ENCODE data around the gene BRD1. TPM values are rescaled to one million over a fixed set of nuclear protein-coding genes. Genes with fewer than 3 reads are reported as not detected.
A peak's percentile ranks its signal among the peaks of the same experiment; 100 is the strongest.

BRD1 gene
- total RNA-seq, 1 donor from 2014 or later: 32.4 TPM

DNA sequence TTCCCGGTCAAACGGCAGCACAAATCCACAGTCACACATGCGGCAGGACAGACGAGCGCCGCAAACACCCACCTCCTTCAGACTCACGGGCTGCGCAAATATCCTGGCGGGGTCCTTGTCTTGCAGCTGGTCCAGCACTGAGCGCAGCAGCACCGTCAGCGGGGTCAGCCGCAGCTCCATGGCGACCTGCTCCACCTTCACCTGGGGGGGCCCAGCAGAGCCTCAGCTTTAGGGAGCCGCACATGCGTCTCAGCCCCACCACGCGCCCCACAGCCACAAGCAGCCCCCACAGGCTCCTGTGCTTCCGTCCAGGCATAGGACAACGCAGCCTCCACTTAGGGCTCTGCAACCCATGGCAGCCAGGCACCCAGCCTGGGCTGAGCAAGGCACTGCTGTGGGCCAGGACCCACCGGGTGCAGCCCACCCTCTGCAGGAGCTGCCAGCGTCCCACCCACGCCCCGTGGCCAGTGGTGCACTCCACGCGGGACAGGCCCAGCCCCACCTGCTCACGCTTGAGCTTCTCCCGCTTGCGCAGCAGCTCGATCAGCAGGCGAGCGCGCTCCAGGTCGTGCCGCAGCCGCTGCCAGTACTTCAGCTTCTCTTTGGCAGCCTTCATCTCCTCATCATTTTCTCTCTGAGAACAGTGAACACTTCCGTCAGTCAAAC lies 29.1 kb downstream of the BRD1 start:
- Histone ChIP-seq H2AFZ (ENCODE audit: low read depth, low read length) (no peak overlapping the region), H3K79me2 (ENCODE audit: insufficient read depth, low read length) (peaks cover 90% of the 10 kb centered on the region), H3K4me1 (ENCODE audit: insufficient read depth, low read length) (no peaks in the 10 kb centered on the region), H3K27ac (ENCODE audit: low read depth, low read length) (no peak overlapping the region), H3K4me2 (ENCODE audit: low read length) (no peak overlapping the region), H3K9ac (ENCODE audit: low read length) (no peak overlapping the region), H3K9me3 (ENCODE audit: insufficient read depth, low read depth, low read length) (no peaks in the 10 kb centered on the region), H4K20me1 (ENCODE audit: insufficient read depth, low read length) (peaks cover 93% of the 10 kb centered on the region), H3K4me3 (ENCODE audit: insufficient read depth, low read depth, low read length) (no peak overlapping the region), H3K36me3 (ENCODE audit: insufficient read depth, low read length) (peaks cover 21% of the 10 kb centered on the region), H3K27me3 (ENCODE audit: insufficient read depth, low read length) (no peaks in the 10 kb centered on the region)
- Mint-ChIP-seq H3K4me1 (ENCODE audit: low read depth, unreplicated experiment) (no peaks in the 10 kb centered on the region), H3K9me3 (ENCODE audit: unreplicated experiment) (no peaks in the 10 kb centered on the region), H3K27me3 (ENCODE audit: low read depth, unreplicated experiment) (no peaks in the 10 kb centered on the region), H3K27ac (ENCODE audit: unreplicated experiment) (no peak overlapping the region), H3K36me3 (ENCODE audit: low read depth, unreplicated experiment) (peaks cover 10% of the 10 kb centered on the region), H3K4me3 (ENCODE audit: unreplicated experiment) (peak overlapping the region; percentile 62)
- DNase-seq (ENCODE audit: low read depth) (no peak), FAIRE-seq (no peak)
- TF ChIP-seq, protein P1, sequence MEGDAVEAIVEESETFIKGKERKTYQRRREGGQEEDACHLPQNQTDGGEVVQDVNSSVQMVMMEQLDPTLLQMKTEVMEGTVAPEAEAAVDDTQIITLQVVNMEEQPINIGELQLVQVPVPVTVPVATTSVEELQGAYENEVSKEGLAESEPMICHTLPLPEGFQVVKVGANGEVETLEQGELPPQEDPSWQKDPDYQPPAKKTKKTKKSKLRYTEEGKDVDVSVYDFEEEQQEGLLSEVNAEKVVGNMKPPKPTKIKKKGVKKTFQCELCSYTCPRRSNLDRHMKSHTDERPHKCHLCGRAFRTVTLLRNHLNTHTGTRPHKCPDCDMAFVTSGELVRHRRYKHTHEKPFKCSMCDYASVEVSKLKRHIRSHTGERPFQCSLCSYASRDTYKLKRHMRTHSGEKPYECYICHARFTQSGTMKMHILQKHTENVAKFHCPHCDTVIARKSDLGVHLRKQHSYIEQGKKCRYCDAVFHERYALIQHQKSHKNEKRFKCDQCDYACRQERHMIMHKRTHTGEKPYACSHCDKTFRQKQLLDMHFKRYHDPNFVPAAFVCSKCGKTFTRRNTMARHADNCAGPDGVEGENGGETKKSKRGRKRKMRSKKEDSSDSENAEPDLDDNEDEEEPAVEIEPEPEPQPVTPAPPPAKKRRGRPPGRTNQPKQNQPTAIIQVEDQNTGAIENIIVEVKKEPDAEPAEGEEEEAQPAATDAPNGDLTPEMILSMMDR (IDR thresholded peaks at IDR 0.05; ENCODE audit: insufficient read depth, low read depth, low read length): no peak
- TF ChIP-seq EZH2 (IDR thresholded peaks at IDR 0.05; ENCODE audit: insufficient read depth, low read length): no peak

DNA sequence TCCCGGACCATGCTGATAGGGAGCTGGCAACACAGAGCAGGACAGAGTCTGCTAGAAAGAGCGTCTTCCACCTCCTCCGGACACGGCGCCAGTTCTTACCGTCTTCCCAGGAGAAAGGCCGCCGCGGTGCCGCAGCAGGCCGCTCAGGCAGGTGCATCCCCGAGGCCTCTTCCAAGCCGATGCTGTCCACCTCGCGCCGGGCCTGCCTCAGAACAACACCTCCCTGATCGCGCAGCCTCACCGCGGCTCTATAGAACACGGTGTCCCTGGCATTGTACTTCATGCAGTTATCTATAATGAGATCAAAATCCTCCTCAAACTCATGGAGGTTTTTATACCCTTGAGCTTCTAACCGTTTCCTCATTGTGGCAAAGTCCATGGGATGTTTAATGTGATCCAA lies 30.0 kb downstream of the BRD1 start:
- peaks cover 12% of the 10 kb centered on the region for H3K36me3 Mint-ChIP-seq (ENCODE audit: low read depth, unreplicated experiment)
- TF ChIP-seq, protein P1 (IDR thresholded peaks at IDR 0.05; ENCODE audit: insufficient read depth, low read depth, low read length): no peak
- no peak for TF ChIP-seq EZH2 (IDR thresholded peaks at IDR 0.05; ENCODE audit: insufficient read depth, low read length)
- peaks cover 93% of the 10 kb centered on the region for H4K20me1 ChIP-seq (ENCODE audit: insufficient read depth, low read length)
- H3K4me1 ChIP-seq (ENCODE audit: insufficient read depth, low read length): no peaks in the 10 kb centered on the region
- peaks cover 90% of the 10 kb centered on the region for H3K79me2 ChIP-seq (ENCODE audit: insufficient read depth, low read length)
- H3K27me3 ChIP-seq (ENCODE audit: insufficient read depth, low read length): no peaks in the 10 kb centered on the region
- no peak overlapping the region for H2AFZ ChIP-seq (ENCODE audit: low read depth, low read length)
- no peak overlapping the region for H3K4me3 ChIP-seq (ENCODE audit: insufficient read depth, low read depth, low read length)
- FAIRE-seq: no peak
- no peak overlapping the region for H3K27ac ChIP-seq (ENCODE audit: low read depth, low read length)
- no peak overlapping the region for H3K4me2 ChIP-seq (ENCODE audit: low read length)
- H3K27ac Mint-ChIP-seq (ENCODE audit: unreplicated experiment): no peak overlapping the region
- H3K9ac ChIP-seq (ENCODE audit: low read length): no peak overlapping the region
- H3K9me3 Mint-ChIP-seq (ENCODE audit: unreplicated experiment): no peaks in the 10 kb centered on the region
- no peaks in the 10 kb centered on the region for H3K27me3 Mint-ChIP-seq (ENCODE audit: low read depth, unreplicated experiment)
- H3K4me1 Mint-ChIP-seq (ENCODE audit: low read depth, unreplicated experiment): no peaks in the 10 kb centered on the region
- H3K9me3 ChIP-seq (ENCODE audit: insufficient read depth, low read depth, low read length): no peaks in the 10 kb centered on the region
- no peak overlapping the region for H3K4me3 Mint-ChIP-seq (ENCODE audit: unreplicated experiment)
- H3K36me3 ChIP-seq (ENCODE audit: insufficient read depth, low read length): peaks cover 30% of the 10 kb centered on the region
- DNase-seq (ENCODE audit: low read depth): no peak

DNA sequence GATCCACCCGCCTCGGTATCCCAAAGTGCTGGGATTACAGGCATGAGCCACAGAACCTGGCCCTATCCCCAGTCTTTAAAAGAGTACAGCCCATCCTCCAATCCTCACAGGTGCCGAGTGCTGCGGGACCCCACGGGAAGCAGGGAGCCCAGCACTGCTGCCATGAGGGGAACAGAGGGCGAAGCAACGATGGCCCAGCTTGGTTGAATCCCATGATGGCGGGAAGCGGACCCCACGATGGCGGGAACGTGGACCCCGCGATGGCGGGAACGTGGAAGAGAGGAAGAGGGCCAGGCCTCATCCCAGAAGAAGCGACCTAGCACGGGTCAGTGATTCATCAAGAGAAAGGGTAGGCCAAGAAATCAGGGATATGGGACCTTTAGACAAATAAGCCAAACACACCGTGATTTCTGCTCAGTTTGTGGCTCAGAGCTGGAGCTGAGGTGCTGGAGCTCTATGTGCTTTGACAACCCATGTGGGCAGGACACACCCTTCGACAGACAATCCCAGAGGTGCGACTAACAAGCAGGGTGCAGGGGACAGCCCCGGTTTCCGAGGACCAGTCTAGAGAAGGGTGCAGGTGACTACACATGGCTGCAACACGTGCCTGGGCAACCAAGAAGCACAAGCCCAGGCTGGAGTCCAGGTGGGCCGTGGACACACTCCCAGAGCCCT lies 30.9 kb downstream of the BRD1 start:
- TF ChIP-seq, protein P1 (IDR thresholded peaks at IDR 0.05; ENCODE audit: insufficient read depth, low read depth, low read length): no peak
- no peak for TF ChIP-seq EZH2 (IDR thresholded peaks at IDR 0.05; ENCODE audit: insufficient read depth, low read length)
- H3K4me1 Mint-ChIP-seq (ENCODE audit: low read depth, unreplicated experiment): no peaks in the 10 kb centered on the region
- no peaks in the 10 kb centered on the region for H3K27me3 Mint-ChIP-seq (ENCODE audit: low read depth, unreplicated experiment)
- no peak overlapping the region for H3K9ac ChIP-seq (ENCODE audit: low read length)
- H3K79me2 ChIP-seq (ENCODE audit: insufficient read depth, low read length): peaks cover 94% of the 10 kb centered on the region
- H3K9me3 Mint-ChIP-seq (ENCODE audit: unreplicated experiment): no peaks in the 10 kb centered on the region
- H3K27me3 ChIP-seq (ENCODE audit: insufficient read depth, low read length): no peaks in the 10 kb centered on the region
- no peak for FAIRE-seq
- H3K4me2 ChIP-seq (ENCODE audit: low read length): no peak overlapping the region
- H3K36me3 Mint-ChIP-seq (ENCODE audit: low read depth, unreplicated experiment): peaks cover 15% of the 10 kb centered on the region
- no peak overlapping the region for H3K27ac ChIP-seq (ENCODE audit: low read depth, low read length)
- H3K36me3 ChIP-seq (ENCODE audit: insufficient read depth, low read length): peaks cover 31% of the 10 kb centered on the region
- no peak overlapping the region for H3K4me3 ChIP-seq (ENCODE audit: insufficient read depth, low read depth, low read length)
- no peaks in the 10 kb centered on the region for H3K4me1 ChIP-seq (ENCODE audit: insufficient read depth, low read length)
- H2AFZ ChIP-seq (ENCODE audit: low read depth, low read length): no peak overlapping the region
- H3K4me3 Mint-ChIP-seq (ENCODE audit: unreplicated experiment): no peak overlapping the region
- no peak for DNase-seq (ENCODE audit: low read depth)
- H3K27ac Mint-ChIP-seq (ENCODE audit: unreplicated experiment): no peak overlapping the region
- H4K20me1 ChIP-seq (ENCODE audit: insufficient read depth, low read length): peaks cover 95% of the 10 kb centered on the region
- H3K9me3 ChIP-seq (ENCODE audit: insufficient read depth, low read depth, low read length): no peaks in the 10 kb centered on the region

All from astrocyte (in vitro differentiated cells and primary cell).